DOHH2 (cell line): ENCODE results near the gene COL18A1.

Experiments used
- H3F3A ChIP-seq: fragments of 200-600 bp; sonication (generic), shearing (Covaris generic); 2 replicates; pipeline ENCODE4 v1.6.0; 2016; ENCODE audit warnings: antibody characterized with exemption, mild to moderate bottlenecking; ENCODE audit not compliant: control insufficient read depth, insufficient read depth
- H3K27ac ChIP-seq: fragments of 200-600 bp; sonication (generic); 2 replicates; pipeline ENCODE4 v1.5.1; 2014; ENCODE audit warnings: low read depth, mild to moderate bottlenecking, low read length, moderate library complexity
- H3K27me3 ChIP-seq: fragments of 200-600 bp; sonication (generic); 2 replicates; pipeline ENCODE4 v1.6.1; 2014; ENCODE audit warnings: mild to moderate bottlenecking, low read length, mixed read lengths; ENCODE audit not compliant: control insufficient read depth
- H3K36me3 ChIP-seq: fragments of 200-600 bp; sonication (generic); 2 replicates; pipeline ENCODE4 v1.6.1; 2014; ENCODE audit warnings: mild to moderate bottlenecking, low read length, moderate library complexity, mixed read lengths; ENCODE audit not compliant: control insufficient read depth
- H3K4me1 ChIP-seq: fragments of 200-600 bp; sonication (generic); 2 replicates; pipeline ENCODE4 v1.6.1; 2014; ENCODE audit warnings: mild to moderate bottlenecking, low read length, mixed read lengths; ENCODE audit not compliant: control insufficient read depth
- H3K4me2 ChIP-seq: fragments of 200-600 bp; sonication (generic); 2 replicates; pipeline ENCODE4 v1.6.0; 2014; ENCODE audit warnings: mild to moderate bottlenecking, low read length, moderate library complexity
- H3K4me3 ChIP-seq: fragments of 200-600 bp; sonication (generic); 2 replicates; pipeline ENCODE4 v1.5.1; 2014; ENCODE audit warnings: mild to moderate bottlenecking, low read length, mixed read lengths
- H3K79me2 ChIP-seq: fragments of 200-600 bp; sonication (generic); 2 replicates; pipeline ENCODE4 v1.6.1; 2014; ENCODE audit warnings: mild to moderate bottlenecking, low read length, mixed read lengths; ENCODE audit not compliant: control insufficient read depth
- H3K9me2 ChIP-seq: fragments of 200-600 bp; sonication (generic); replicated peaks from 2 replicates; pipeline ENCODE4 v1.6.1; 2014; ENCODE audit warnings: mild to moderate bottlenecking, low read length, mixed read lengths; ENCODE audit not compliant: control insufficient read depth
- H3K9me3 ChIP-seq: fragments of 200-600 bp; sonication (generic); 2 replicates; pipeline ENCODE4 v1.6.1; 2014; ENCODE audit warnings: antibody characterized with exemption, low read length, mixed read lengths; ENCODE audit not compliant: control insufficient read depth, insufficient read depth
- H4K20me1 ChIP-seq: fragments of 200-600 bp; sonication (generic); 2 replicates; pipeline ENCODE4 v1.6.0; 2014; ENCODE audit warnings: low read depth, mild to moderate bottlenecking, antibody characterized with exemption, low read length, moderate library complexity; ENCODE audit not compliant: control insufficient read depth, insufficient read depth
- CTCF ChIP-seq: fragments of 200-600 bp; sonication (generic); IDR thresholded peaks from one replicate; pipeline ENCODE4 v1.5.1; 2014; ENCODE audit warnings: antibody characterized with exemption, mild to moderate bottlenecking, low read depth, low read length; ENCODE audit not compliant: poor library complexity, severe bottlenecking
- EZH2phosphoT487 ChIP-seq: fragments of 200-600 bp; sonication (generic); IDR thresholded peaks from 2 replicates; pipeline ENCODE4 v1.6.1; 2017; ENCODE audit warnings: borderline replicate concordance, mild to moderate bottlenecking, antibody characterized with exemption, low read length, moderate library complexity, mixed read lengths

COL18A1 gene

GRCh38 chr21:45506241-45506817, 101.4 kb downstream of the COL18A1 start:
- H3K4me1 ChIP-seq: no peaks in the 10 kb centered on the region
- H3K27ac ChIP-seq: no peak overlapping the region
- no peak for TF ChIP-seq CTCF
- no peaks in the 10 kb centered on the region for H4K20me1 ChIP-seq
- H3K27me3 ChIP-seq: no peaks in the 10 kb centered on the region
- H3K9me2 ChIP-seq: no peaks in the 10 kb centered on the region
- no peak overlapping the region for H3K4me3 ChIP-seq
- H3K4me2 ChIP-seq: no peak overlapping the region
- H3K36me3 ChIP-seq: no peaks in the 10 kb centered on the region
- no peaks in the 10 kb centered on the region for H3K79me2 ChIP-seq
- H3K9me3 ChIP-seq: no peaks in the 10 kb centered on the region
- no peaks in the 10 kb centered on the region for H3F3A ChIP-seq

- Histone ChIP-seq H3K4me1 (no peaks in the 10 kb centered on the region), H3F3A (no peaks in the 10 kb centered on the region), H3K4me3 (no peak overlapping the region), H3K4me2 (no peak overlapping the region), H3K36me3 (no peaks in the 10 kb centered on the region), H3K9me3 (no peaks in the 10 kb centered on the region), H3K79me2 (no peaks in the 10 kb centered on the region), H3K27ac (no peak overlapping the region), H4K20me1 (no peaks in the 10 kb centered on the region), H3K9me2 (no peaks in the 10 kb centered on the region), H3K27me3 (no peaks in the 10 kb centered on the region)
- TF ChIP-seq EZH2phosphoT487 (no peak), CTCF (no peak)
Observed at GRCh38 chr21:45506836-45507522, 102.0 kb downstream of the COL18A1 start.

- no peaks in the 10 kb centered on the region for H3F3A ChIP-seq
- no peaks in the 10 kb centered on the region for H3K27me3 ChIP-seq
- no peaks in the 10 kb centered on the region for H3K36me3 ChIP-seq
- TF ChIP-seq CTCF (no peak), EZH2phosphoT487 (no peak)
- H3K9me2 ChIP-seq: no peaks in the 10 kb centered on the region
- no peak overlapping the region for H3K27ac ChIP-seq
- H3K79me2 ChIP-seq: no peaks in the 10 kb centered on the region
- H3K4me3 ChIP-seq: no peak overlapping the region
- H3K9me3 ChIP-seq: no peaks in the 10 kb centered on the region
- H3K4me1 ChIP-seq: no peaks in the 10 kb centered on the region
- H4K20me1 ChIP-seq: no peaks in the 10 kb centered on the region
- no peak overlapping the region for H3K4me2 ChIP-seq
Observed at GRCh38 chr21:45507523-45507875, 102.5 kb downstream of the COL18A1 start.
